ENCODE results near the gene ANXA2.
"Not testable (repeated sequence)": the region's sequence is repeated elsewhere in the genome, so short reads cannot be mapped to it uniquely, and the experiment has no call there.

The ANXA2 gene

DNA sequence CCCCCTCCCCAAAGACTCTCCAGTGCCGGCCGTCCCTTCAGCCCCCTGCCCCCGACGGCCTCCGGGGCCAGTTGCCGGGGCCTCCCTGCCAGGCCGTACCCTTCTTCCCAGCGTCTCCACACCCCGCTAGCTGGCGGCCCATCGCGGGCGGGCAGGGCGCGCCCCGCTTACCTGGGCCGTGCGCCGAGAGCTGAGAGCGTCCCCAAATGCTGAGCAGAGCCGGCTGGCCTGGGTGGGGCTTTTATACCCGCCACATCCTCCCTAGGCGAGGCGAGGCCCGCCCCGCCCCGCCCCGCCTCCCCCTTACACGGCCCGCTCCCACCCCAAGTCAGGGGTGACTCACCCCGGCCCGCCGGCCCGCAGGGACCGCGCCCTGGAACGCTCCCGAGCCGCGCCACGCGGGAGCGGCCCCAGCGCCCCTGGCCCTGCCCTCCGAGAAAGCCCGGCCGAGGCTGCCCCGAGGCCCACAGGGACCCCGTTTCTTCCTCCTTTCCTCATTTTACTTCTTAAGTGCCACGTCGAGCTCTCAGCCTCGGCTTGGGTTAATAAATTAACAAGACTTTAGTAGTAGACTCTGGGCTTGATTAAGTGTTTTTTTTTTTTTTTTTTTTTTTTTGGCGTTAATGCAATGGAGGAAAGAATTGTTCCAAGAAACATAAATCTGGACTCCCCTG, at the start of gene ANXA2:
Gene ANXA2, minus strand, starts transcription at position 215 of the 674 bp plus-strand sequence. CDS start 11,911 bp downstream, outside the sequence.
- DNase-seq = peak; percentile 79

DNA sequence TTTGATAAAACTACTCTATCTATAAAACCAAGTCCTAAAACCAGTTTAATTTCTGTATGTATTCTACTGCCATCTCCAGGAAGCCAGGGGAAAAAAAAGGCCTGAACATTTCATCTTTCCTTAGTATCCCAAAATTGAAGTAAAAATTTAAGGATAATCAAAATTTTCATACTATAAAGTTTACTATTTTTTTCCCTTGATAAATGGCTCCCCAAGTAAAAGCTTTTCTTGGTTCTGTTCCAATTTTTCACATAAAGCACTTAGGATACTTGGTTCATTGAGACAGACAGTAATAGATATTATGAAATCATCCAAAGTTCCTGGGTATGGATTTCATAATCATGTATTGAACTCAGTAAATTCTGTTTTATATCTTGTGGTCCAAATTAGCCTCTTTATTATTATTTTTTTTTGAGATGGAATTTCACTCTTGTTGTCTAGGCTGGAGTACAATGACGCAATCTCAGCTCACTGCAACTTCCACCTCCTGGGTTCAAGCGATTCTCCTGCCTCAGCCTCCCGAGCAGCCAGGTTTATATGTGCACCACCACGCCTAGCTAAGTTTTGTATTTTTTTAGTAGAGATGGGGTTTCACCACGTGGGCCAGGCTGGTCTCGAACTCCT, 46.6 kb upstream of the ANXA2 start:
- DNase-seq = no peak

DNA sequence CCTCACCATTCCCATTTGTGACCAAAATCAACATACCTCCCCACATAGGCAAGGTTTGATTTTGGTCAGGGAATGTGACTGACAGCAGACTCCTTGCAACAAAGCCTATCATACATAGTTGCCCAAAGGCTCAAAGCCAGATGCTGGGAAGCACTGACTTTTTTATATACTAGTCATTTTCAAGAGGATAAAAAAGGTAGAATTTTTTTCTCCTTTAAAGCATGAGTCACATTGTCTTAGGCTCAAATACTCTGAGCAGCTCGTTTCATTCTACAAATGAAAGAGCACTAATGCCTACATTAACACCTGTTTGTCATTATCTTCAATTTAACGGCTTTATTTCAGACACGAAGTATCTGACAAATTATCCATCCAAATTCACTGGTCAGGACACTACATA, 45.0 kb upstream of the ANXA2 start:
- no peak for DNase-seq

DNA sequence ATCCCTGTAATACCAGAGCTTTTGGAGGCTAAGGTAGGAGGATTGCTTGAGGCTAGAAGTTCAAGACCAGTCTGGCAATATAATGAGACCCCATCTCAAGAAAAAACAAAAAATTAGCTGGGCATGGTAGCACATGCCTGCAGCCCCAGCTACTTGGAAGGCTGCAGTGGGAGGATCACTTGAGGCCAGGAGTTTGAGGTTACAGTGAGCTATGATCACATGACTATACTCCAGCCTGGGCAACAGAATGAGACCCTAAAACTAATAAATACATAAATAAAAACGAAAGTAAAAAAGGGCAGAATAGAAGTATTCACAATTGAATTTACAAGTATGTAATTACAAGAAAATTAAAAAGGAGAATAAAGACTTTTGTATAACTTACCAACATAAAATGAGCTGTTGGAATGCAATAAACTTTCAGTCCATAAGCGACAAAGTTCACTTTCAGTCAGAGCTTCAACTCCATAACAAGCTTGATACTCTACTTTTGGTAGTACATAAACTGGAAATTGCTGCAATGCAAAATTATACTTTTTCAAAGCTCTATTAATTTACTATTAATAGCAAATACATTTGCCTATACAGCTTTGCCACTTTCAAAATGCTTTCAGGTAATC, 44.4 kb upstream of the ANXA2 start:
- no peak for DNase-seq

DNA sequence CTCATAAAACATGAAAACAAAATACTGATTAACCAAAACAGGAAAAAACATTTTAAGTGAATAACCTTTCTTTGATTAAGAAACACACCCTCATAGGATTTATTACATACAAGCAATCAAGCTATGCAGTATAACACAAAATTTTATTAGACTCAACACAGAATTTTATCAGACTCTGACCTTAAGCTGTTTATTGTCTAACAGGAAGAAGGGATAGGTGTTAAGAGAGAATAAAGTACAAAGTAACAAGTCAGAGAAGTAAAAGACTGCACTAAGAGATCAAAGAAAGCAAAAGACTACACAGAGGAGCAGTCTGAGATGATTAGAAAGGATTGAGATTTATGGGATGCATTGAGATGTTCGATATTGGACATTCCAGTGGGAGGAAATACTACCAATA, 43.5 kb upstream of the ANXA2 start:
- no peak for DNase-seq

DNA sequence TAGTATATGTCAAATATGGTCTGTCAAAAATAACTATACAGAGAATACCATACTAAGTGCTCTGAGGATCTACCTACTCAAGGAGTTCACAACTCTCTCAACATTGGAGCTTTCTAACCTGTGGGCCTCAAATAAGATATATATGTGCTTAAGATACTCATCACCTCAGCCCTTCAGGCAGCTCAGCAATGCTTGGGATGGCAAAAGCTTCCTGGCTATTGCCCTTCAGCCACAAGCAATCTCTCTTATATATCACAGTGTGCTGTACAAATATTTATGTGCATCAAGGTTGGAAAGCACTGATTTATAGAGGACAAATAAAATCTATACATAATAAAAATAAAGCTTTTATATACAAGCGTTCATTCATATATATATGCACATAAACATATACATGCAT, 40.9 kb upstream of the ANXA2 start:
- DNase-seq = no peak

DNA sequence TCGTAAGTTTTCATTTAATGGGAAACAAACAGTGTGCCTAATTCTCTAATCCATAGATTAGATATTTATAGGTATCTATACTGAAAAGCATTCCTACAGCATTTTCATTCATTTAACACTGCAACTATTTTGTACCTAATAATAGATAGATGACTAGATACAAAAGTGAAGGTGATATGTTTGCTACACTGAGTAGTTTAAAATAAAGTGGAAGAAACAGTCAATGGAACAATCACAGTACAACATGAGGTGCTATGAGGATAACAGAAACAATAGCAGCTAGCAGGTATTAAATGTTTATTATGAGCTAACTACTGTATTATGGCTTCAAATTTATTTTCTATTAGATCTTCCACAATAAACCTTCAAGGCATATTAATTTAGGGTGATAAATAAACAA, 31.1 kb upstream of the ANXA2 start:
- DNase-seq = no peak

DNA sequence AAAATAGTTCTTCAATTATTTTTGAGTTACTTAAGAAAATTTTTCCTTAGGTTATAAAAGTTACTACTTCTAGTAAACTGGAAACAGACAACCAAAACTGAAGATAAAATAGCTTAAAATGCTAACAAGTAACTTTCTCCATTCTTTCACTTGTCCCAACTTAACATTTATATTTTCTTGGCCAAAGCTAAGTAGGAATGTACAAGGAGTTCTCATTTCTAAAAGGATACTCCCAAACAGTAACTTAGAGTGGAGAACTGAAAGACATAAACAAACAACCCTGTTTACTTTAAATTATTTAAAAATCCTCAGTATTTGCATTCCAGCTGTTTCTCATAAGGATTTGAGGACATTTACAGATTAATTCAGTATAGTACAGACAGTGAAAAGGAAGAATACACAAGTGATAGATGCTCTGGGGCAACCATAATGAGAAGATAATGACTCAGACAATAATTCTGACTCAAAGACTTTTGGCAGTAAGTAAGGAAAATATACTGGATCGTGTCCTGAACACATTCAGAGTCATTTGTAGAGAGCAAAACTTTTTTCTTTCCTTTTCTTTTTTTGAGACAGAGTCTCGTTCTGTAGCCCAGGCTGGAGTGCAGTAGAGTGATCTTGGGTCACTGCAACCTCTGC, 29.2 kb upstream of the ANXA2 start:
- DNase-seq = no peak

DNA sequence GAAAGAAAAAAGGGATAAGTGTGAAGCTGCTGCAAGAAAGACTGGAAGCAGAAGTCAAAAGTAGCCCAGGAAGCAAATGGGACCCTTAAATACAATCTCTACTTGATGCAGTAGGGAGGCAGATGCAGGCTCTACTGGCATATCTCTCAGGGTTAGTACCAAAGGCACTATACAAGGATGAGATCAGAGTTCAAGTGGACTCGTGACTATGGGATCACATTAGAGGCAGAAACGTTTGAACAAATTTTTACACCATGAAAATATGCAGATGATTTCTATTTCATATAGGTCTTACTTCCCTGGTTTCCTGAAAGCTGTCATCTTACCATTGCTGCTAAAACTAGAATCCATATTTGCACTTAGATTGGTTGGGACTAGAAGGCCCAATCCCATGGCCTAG, 27.7 kb upstream of the ANXA2 start:
- no peak for DNase-seq

DNA sequence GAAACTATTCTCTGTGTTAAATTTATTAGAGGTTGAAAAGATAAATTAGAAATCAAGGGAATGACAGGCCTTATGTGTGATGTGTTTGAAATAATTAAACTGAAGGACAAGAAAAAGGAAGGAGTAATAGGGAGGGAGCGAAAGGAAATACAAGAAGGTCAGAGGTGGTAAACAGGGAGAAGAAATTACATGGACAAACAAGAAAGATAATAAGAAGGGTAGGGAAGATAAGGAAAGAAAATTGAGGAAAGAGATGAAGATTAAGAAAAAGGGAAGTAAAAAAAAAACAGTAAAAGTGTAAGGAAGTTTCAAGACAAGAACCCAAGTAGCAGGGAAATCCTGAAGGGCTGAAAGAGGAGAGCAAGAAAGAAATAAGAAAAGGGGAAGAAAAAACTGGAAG, 26.2 kb upstream of the ANXA2 start:
- DNase-seq = peak; percentile 45

DNA sequence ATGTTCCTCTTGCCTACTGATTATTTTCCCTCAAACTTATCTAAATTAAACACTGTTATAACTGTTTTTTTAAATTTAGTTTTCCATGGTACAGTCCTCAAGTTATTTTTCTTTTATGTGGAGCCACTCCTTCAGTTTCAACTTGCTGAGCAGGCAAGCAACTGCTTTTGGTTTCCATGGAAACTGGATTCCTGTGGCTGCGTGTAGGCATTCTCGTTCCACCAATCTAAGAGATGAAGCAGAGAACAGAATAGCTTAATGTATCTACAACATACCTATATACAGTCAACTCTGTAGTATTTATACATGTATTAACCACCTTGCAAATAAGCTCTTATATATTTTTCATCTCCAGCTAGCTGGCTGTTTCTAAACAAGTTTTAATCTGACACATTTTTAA, 25.8 kb upstream of the ANXA2 start:
- peak; percentile 23 for DNase-seq

DNA sequence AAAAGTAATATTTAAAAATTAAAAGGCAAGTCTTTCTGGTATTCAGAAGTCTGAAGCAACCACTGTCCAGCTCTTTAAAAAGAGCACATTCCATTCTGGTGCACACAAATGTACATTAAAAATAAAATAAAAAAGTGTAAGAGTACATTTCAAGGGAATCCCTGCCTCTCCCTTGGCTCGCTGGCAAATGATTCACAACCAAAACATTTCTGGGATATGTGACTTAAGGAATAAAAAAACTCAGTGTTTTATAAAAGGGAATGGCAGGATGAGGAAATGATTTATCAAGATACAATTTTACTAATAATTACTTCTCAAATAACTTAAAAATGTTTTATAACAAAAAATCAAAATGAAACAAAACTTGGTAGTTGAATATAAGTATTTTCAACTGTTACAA, 23.8 kb upstream of the ANXA2 start:
- DNase-seq = no peak

DNA sequence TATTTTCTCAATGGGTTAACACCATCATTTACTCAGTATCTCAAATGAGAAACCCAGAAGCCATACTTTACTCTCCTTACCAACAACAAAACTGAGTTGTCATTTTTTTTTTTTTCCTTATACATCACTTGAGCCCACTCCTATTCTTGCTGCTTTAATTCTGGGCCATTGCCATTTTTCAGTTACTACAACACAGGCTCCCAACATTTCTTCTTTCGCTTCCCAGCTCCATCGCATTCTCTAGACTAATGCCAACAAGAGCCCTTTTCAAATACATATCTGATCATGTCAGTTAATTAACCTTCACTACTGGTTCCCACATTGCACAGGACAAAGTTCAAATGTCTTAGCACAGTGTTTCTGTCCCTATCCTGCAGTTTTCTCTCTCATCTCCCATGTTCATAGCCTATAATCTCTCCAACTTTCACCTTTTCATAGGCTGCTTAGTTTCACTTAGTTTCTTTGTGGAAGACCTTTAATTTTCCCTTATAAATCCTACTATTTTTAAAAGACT, 22.5 kb upstream of the ANXA2 start:
- no peak for DNase-seq

DNA sequence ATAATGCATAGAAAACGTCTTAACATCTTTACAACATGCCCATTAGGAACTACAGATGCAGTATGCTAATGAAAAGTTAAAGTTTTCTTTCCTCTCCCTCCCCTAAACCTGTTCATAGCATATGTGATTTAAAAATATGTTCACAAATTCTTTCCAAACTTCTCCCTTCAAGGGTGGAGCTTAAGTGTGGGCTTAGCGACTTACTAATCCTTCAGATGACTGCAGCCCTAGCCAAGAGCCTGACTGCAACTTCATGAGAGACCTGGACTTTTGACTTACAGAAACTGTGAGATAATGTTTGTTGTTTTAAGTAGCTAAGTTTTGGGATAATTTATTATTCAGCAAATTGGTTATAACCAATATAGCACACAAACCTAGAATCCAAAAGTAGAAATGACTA, 22.0 kb upstream of the ANXA2 start:
- no peak for DNase-seq

DNA sequence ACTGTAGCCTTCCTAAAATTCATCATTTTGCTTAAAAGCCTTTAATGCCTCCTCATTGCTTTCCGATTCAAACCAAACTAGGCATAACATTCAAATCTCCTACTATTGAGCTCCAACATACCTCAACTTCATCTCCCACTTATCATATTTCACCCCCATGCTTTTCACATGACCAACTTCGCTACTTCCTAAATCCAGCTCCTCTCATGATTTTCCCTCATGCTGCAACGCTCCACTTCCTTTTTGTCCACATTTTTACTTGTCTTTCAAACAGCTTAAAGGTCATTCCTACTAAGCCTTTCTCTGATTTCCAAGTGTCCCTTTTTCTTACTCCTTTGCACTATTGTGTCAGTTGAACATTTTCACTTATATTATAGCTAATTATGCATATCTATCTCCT, 20.3 kb upstream of the ANXA2 start:
- no peak for DNase-seq

DNA sequence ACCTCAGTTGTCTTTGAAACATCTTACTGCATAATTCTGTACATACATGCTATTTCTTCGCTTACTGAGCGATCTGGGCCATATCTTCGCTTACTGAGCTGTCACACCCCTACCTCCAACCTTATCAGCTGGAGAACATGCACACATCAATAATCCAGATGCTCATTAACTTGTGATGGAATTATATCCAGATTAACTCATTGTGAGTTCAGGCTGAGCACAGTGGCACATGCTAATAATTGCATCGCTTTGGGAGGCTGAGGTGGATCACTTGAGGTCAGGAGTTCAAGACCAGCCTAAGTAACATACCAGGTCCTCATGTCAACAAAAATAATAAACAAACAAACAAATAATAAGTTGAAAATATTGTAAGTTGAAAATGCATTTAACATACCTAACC, 19.3 kb upstream of the ANXA2 start:
- no peak for DNase-seq

DNA sequence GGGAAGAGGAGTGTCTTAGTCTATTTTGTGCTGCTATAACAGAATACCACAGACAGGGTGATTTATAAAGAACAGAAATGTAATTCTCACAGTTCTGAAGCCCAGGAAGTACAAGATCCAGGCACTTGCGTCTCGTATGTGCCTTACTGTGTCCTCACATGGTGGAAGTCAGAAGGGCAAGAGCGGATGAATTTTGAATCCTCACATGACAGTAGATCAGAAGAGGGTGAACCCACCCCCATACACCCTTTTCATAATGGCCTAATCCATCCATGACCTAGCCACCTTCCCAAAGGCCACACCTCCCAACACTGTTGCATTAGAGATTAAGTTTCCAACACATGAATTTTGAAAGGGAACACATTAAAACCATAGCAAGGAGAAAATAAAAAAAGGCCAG, 18.7 kb upstream of the ANXA2 start:
- DNase-seq = no peak

DNA sequence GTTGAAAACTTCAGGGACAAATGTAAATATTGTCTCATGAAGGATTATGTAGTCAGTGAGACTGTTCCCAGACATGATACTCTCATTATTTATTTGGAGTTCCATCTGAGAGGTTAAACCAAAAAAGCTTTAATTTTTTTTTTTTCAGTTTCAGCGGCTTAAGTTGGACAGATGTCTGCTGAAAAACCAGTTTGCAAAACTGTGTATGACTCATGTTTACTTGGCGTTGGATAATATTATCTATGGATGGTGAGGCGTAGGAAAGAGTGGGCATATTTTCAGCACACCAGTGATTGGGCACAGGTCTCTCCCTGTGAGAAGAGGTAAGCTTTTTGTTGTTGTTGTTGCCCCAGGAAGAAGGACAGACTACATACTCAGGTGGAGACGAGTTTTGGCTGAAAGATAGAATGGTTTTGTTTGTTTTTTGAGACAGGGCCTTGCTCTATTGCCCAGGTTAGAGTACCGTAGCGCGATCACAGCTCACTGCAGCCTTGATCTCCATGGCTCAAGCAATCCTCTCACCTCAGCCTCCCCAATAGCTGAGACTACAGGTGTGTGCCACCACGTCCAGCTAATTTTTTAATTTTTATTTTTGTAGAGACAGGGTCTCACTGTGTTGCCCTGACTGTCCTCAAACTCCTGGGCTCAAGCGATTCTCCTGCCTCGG, 16.4 kb upstream of the ANXA2 start:
- DNase-seq = peak; percentile 42

DNA sequence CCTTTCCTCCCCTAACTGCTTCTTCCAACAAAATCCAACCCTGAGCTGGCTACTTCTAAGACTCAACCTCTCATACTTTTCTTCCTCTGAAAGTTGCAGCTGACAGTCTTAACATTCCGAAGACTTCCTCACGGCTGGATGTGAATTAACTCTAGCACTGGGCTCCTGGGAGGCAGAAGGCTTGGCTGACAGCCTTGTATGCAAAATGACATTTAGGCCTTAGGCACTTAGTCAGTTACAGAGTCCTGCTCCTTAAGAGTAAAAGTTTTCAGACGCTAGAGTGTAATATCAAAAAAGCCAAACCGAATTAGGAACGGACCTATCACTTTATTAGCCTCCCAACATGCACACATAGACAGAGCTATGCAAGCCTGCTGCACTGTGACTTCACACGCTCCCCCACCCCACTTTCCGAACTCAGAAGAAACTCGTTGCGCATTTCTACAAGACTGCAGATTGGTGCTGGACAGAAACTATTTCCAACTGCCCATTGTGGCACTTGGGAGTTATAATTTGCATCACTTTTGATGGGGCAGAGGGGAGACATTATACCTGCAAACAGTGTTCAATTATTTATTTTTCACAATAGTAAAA, 15.5 kb upstream of the ANXA2 start:
- no peak for DNase-seq

DNA sequence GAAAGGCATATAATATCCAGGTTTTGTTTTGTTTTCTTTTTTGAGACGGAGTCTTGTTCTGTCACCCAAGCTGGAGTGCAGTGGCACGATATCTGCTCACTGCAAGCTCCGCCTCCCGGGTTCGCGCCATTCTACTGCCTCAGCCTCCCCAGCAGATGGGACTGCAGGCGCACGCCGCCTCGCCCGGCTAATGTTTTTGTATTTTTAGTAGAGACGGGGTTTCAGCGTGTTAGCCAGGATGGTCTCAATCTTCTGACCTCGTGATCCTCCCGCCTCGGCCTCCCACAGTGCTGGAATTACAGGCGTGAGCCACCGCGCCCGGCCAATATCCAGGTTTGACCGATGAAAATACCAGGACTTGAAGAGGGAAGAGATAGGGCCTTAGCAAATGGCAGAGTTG, 15.0 kb upstream of the ANXA2 start:
- DNase-seq = not testable (repeated sequence)

DNA sequence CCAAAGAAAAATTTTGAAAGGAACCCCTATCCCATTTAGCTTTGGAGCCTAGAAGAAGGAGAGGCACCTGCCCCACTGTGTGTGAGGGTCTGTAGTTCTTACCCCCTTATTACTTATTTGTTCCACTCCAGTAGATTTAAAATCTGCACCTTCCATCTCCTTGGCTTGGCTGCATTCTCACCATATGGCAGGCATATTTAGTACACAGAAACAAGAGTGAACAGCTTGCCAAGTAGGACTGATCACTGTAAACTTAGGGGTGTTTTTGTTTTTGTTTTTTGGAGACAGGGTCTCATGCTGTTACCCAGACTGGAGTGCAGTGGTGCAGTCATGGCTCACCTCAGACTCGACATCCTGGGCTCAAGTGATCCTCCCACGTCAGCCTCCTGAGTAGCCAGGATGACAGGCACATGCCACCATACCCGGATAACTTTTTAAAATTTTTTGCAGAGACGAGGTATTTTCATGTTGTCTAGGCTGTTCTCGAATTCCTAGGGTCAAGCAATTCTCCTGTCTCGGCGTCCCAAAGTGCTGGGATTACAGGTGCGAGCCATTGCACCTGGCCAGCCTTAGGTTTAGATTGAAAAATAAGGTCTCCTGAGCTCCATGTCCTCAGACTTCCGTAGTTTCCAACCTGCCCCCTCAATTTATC, 14.1 kb upstream of the ANXA2 start:
- DNase-seq = no peak

DNA sequence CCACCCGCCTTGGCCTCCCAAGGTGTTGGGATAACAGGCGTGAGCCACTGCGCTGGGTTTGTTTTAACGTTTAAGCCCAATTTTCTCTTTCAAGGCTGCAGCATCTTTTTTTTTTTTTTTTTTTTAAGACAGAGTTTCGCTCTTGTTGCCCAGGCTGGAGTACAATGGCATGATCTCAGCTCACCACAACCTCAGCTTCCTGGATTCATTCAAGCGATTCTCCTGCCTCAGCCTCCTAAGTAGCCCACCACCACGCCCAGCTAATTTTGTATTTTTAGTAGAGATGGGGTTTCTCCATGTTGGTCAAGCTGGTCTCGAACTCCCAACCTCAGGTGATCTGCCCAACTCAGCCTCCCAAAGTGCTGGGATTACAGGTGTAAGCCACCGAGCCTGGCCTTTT, 12.6 kb upstream of the ANXA2 start:
- DNase-seq = peak; percentile 38
